SU-DHL-6 (cell line): ENCODE data around the gene DIAPH1.

Experiments
- CTCF ChIP-seq: fragments of 200-600 bp; sonication (generic); IDR thresholded peaks from one replicate; pipeline ENCODE4 v1.5.1; 2017; ENCODE audit warnings: antibody characterized with exemption, mild to moderate bottlenecking, low read length, moderate library complexity; ENCODE audit not compliant: insufficient read depth, poor library complexity, severe bottlenecking
- EZH2phosphoT487 ChIP-seq: fragments of 200-600 bp; sonication (generic), shearing (Covaris generic); conservative IDR thresholded peaks from 2 replicates; pipeline ENCODE4 v1.6.1; 2018; ENCODE audit warnings: mild to moderate bottlenecking, antibody characterized with exemption, low read length, moderate library complexity, mixed read lengths

- TF ChIP-seq CTCF: no peak
- TF ChIP-seq EZH2phosphoT487: no peak
These were observed 28.4 kb upstream of the DIAPH1 start for GRCh38 chr5:141647242-141647641.
